ENCODE data around the gene RGS3.
"Not testable (repeated sequence)": the region's sequence is repeated elsewhere in the genome, so short reads cannot be mapped to it uniquely, and the experiment has no call there.

Gene RGS3

GRCh38 chr9:113463418-113464285, at the start of gene RGS3:
TSS of gene RGS3 (plus strand) at chr9:113463727. CDS start at chr9:113463803, 76 bp downstream.
- no peak for DNase-seq (ENCODE audit: low read depth)

- DNase-seq (ENCODE audit: low read depth) = no peak
These were observed 47.3 kb upstream of the RGS3 start for GRCh38 chr9:113416149-113416721.

- no peak for DNase-seq (ENCODE audit: low read depth)
These were observed 46.2 kb upstream of the RGS3 start for GRCh38 chr9:113417370-113417769.

GRCh38 chr9:113421726-113422125, 41.8 kb upstream of the RGS3 start:
- DNase-seq (ENCODE audit: low read depth) = no peak

GRCh38 chr9:113425072-113425471, 38.5 kb upstream of the RGS3 start:
- no peak for DNase-seq (ENCODE audit: low read depth)

- no peak for DNase-seq (ENCODE audit: low read depth)
These were observed 36.8 kb upstream of the RGS3 start for GRCh38 chr9:113426701-113427100.

GRCh38 chr9:113427629-113428028, 35.9 kb upstream of the RGS3 start:
- peak; percentile 12 for DNase-seq (ENCODE audit: low read depth)

- no peak for DNase-seq (ENCODE audit: low read depth)
These were observed 35.4 kb upstream of the RGS3 start for GRCh38 chr9:113428062-113428615.

- DNase-seq (ENCODE audit: low read depth) = no peak
These were observed 32.3 kb upstream of the RGS3 start for GRCh38 chr9:113431191-113431590.

GRCh38 chr9:113436728-113437515, 26.6 kb upstream of the RGS3 start:
- DNase-seq (ENCODE audit: low read depth) = no peak

GRCh38 chr9:113437716-113438115, 25.8 kb upstream of the RGS3 start:
- DNase-seq (ENCODE audit: low read depth) = not testable (repeated sequence)

GRCh38 chr9:113444736-113445135, 18.8 kb upstream of the RGS3 start:
- no peak for DNase-seq (ENCODE audit: low read depth)

GRCh38 chr9:113446323-113446740, 17.2 kb upstream of the RGS3 start:
- peak; percentile 35 for DNase-seq (ENCODE audit: low read depth)

GRCh38 chr9:113449376-113449775, 14.2 kb upstream of the RGS3 start:
- no peak for DNase-seq (ENCODE audit: low read depth)

- DNase-seq (ENCODE audit: low read depth) = no peak
These were observed 11.4 kb upstream of the RGS3 start for GRCh38 chr9:113452113-113452605.

- DNase-seq (ENCODE audit: low read depth) = peak; percentile 60
These were observed 8.4 kb upstream of the RGS3 start for GRCh38 chr9:113454914-113455761.

- DNase-seq (ENCODE audit: low read depth) = no peak
These were observed 7.3 kb upstream of the RGS3 start for GRCh38 chr9:113456235-113456634.

GRCh38 chr9:113461285-113461684, 2.2 kb upstream of the RGS3 start:
- no peak for DNase-seq (ENCODE audit: low read depth)

- DNase-seq (ENCODE audit: low read depth) = no peak
These were observed 1.6 kb upstream of the RGS3 start for GRCh38 chr9:113461943-113462342.

- no peak for DNase-seq (ENCODE audit: low read depth)
These were observed 693 bp upstream of the RGS3 start for GRCh38 chr9:113462781-113463286.

GRCh38 chr9:113464286-113464660, 746 bp downstream of the RGS3 start:
- DNase-seq (ENCODE audit: low read depth) = no peak
